SHP77 treated with DMSO at 0.1 percent for 48 hours (cell line): ENCODE results near the gene ZWILCH.
A peak's percentile ranks its signal among the peaks of the same experiment; 100 is the strongest.

ENCODE experiments used
- DNase-seq: peaks from one replicate; lab custom pipeline; 2025; lab: John Stamatoyannopoulos, UW

The ZWILCH gene

DNA sequence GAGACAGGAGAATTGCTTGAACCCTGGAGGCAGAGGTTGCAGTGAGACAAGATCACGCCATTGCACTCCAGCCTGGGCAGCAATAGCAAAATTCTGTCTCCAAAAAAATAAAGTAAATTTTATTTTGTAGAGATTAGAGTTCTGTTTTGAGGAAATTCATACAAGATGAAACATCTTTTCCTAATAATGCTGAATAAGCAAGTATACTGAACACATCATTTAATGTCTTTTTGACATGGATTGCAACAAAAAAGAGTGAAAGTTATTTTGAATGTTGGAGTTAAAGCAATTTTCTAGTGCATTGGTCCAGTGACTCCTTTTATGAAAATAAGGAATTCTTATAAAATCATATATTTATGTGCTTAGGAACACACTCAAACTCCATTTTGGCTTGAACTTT is 40.1 kb downstream of the ZWILCH start:
- DNase-seq = no peak

DNA sequence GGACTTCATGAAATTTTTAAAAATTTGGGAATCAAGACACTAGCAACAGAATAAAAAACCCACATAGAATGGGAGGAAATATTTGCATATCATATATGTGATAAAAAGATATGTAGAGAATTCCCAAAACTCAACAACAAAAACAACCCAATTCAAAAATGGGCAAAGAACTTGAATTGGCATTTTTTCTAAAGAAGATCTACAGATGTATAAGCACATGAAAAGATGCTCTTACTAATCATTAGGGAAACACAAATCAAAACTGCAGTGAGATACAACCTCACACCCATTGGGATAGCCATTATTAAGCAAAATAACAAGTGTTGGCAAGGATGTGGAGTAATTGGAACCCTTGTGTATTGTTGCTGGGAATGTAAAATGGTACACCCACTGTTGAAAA is 50.6 kb downstream of the ZWILCH start:
- no peak for DNase-seq

DNA sequence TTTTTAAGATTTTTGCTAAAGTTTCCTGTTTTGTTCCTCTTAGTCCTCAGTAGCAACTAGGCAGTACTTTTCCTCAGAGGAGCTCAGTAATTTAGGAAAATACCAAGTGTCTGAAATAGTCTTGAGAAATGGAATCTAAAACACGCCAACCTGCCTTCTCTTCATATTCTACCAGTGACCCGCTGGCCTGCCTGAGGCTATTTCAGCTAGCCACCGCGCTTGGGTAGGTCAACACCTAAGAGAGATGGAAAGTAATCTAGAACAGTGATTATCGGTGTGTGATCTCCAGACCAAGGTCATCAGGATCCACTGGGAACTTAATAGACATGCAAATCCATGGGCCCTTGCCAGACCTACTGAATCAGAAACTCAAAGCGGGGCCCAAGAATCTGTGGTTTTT is 53.1 kb downstream of the ZWILCH start:
- no peak for DNase-seq

DNA sequence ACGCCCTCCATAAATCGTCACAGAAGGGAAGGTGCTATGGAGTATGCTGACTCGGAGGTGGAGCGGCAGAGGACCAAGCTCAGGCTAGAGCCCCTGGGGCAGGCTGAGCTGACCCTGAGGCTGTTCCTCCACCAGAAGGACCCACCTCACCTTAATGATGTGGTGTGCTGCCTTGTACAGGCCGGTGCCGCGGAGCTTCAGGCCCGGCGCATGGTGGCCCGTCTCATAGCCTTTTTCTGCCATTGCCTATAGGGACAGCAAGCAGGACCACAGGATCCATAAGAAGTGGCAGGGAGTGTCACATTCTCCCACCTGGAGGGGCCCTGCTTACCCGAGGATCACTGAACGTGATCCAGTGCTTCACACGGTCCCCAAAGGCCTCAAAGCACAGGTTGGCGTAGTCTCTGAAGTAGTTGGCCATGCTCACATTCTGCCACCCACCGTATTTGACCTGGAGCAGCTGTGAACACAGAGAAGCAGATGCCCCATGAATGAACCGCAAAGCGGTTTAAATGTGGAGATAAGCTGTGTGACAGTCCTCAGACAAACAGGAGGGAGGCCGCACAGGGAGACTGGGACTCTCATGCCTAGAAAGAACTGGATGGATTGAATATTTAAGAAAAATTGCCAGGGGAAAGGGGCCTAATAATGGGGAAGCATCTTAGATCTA is 55.9 kb downstream of the ZWILCH start:
- DNase-seq = peak; percentile 89

DNA sequence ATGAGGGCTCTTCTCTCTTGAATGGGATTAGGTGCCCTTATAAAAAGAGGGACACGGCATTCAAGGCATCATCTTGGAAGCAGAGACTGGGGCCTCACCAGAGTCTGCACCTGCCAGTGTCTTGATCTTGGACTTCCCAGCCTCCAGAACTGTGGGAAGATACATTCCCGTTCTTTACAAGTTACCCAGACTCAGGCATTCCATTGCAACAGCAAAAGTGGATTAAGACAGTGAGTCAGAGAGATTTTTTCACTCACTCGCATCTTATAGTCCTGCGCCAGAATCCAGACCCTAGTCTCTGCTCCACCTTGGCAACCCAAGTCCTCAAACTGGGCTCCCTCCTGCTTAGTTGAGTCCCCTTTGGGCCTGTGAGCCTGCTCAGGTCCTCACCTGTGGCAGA is 58.0 kb downstream of the ZWILCH start:
- no peak for DNase-seq

DNA sequence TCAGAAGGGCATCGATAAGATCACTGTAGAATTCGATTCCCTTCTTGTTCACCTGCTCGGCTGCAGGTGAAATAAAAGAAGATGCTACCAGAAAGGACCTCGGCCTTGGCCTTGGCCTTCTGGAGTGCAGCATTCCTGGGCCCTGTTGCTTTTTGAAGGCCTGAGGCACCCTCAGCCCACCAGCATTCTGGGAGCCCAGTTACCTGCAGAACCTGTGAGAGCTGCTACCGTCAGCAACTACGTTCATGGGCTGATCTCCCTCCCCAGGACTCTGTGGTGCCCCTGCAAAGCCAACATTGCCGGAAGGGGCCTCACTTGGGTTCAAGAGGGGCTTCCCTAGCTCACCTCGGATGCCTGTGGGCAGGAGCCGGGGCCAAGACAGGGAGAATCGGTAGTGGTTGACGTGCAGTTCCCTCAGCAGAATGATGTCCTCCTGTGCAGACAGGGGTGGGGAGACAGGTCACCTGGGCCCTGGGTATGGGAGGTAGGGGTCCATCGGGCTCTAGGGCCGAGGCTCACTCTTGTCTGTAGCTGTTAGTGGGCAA is 58.5 kb downstream of the ZWILCH start:
- no peak for DNase-seq

DNA sequence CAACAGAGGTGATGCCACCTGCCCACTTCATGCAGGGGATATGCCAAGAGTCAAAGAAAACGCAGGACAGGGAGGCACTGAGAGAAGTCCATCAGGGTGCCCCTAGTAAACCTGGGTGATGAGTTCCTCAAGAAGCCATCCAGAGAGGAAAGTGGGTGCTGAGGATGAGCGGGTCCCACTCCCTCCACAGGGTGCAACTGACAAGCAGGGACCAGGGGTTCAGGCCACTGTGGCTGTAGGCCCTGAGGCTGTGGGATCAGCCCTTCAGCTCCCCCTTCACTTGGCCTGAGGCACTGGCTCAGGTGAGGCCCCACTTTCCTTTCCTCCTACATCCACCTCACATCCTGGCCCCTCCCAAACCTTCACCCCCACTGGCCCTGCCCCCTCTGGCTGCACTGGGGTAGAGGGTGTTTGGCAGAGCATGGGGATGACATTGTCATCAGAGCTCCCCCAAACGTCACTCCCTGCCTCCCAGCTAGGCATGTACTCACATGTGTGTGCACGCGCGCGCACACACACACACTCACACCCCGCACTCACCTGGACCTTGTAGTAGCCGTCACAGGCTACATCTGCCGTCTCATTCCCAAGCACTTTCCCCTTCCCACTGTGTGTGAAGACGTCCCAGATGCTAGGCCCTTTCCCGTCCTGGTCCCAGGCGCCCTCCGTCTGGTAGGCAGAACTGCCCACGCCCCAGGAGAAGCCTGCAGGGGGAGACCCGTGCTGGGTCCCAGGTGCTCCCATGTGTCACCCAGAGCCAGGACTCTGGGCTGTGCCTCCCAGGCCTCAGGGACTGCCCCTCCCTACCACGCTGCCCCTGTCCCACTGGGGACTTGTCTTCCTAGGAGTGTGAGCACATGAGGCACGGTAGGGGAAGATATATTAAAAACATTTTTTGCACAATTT is 59.3 kb downstream of the ZWILCH start:
- no peak for DNase-seq

DNA sequence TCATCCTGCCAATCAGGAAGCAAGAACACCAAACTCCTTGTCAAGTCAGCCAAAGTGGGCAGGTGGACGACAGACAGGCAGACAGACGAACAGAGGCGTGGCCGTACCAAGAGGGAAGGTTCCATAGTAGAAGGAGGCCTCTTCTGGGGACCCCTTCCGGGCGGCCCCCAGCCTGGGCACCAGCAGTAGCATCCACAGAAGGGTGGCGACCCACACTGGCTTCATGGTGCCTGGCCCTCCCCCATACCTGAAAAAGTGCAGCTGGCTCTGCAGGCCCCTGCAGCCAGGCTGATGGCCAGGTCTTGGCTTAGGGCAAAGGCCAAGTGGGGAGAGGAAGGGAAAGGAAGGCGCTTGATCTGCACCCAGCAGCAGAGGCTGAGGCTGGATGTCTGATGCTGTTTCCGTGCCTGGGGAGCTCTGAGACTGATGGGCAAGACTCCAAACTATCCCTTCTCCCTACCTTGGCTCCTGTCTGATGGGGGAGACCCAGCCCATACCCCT is 60.1 kb downstream of the ZWILCH start:
- no peak for DNase-seq

DNA sequence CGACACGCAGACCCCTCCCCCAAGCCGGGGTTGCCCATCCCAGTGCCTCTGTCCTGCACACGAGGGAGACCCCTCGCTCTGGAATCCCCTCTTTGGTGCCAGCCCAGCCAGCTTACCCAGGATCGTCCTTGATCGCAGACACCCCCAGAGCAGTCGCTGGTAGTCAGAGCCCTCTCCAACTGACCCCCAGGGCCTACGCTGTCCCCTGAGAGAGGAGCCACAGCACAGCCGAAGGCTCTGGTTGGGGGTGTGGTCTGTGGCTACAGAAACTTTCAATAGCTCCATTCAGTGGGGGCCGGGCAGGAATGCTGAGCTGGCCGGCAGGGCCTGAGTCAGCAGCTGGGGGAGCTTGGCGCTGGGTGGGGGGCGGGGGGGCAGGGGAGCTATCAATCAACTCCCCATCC is 60.6 kb downstream of the ZWILCH start, which contains the start of gene LCTL:
LCTL (minus strand) TSS at position 258 of the 404 bp plus-strand sequence. CDS start 633 bp downstream, outside the sequence.
- DNase-seq = no peak

DNA sequence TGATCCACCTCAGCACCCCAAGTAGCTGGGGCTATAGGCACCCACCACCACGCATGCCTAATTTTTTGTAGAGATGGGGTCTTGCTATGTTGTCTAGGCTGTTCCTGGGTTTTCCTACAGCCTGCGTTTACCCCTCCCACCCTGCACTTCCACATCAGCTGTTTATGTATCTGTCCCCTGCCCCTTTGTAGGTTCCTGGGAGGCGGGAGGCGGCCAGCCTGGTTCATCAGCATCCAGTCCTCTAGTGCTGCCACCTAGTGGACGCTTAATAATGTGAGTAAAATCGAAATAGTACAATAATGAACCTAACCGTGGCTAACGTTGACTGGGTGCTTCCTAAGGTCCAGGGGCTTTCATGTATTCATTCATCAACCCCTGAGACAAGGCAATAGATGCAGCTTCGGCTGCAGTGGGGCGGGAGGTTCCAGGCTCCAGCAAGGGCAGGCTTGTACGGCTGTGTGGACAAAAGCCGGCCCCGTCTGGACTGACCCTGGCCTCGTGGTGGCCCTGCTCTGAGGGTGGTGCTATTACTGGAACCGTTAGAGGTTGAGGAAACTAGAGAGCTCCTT is 61.9 kb downstream of the ZWILCH start:
- DNase-seq = peak; percentile 83

DNA sequence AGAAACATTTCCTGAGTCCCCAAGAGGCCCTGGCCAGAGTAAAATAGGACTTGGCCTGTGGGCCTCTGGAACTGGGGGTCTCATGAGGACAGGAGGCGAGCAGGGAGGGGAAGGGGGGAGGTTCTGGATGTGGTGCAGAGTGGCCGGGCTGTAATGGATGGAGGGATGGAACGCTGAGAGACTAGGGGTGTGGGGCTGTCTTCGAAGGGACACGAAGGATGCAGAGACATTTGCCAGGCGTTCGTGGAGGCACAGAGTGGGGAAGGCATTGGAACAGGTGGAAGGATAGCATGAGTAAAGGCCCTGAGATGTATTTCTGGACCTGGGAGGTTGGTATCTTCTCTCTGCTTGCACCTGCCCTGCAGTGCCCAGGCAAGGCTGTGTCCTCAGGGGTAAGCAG is 62.8 kb downstream of the ZWILCH start:
- no peak for DNase-seq

DNA sequence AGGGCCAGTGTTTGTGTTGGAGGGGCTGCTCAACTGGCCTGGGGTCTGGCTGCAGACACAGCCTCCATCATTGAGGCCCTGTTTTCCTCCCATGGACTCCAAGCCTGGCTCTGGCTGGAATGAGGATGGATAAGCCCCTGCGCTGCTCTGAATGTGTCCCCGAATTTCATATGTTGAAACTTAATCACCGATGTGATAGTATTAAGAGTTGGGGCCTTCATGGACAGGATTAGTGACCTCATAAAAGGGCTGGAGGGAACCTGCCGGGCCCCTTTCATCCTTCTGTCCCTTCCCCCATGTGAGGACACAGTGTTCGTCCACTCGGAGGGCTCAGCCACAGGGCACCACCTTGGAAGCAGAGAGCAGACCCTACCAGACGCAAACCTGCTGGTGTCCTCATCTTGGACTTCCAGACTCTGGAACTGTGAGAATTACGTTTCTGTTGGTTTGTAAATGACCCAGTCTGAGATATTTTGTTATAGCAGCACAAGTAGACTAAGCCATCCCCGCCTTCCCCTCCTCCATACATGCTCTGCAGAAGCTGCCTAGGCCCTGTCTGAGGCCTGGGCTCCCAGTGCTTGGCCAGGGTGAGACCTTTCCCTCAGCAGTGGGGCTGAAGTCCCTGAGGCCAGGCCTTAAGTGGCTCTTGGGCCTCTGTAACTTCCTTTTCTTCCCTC is 64.5 kb downstream of the ZWILCH start:
- no peak for DNase-seq

DNA sequence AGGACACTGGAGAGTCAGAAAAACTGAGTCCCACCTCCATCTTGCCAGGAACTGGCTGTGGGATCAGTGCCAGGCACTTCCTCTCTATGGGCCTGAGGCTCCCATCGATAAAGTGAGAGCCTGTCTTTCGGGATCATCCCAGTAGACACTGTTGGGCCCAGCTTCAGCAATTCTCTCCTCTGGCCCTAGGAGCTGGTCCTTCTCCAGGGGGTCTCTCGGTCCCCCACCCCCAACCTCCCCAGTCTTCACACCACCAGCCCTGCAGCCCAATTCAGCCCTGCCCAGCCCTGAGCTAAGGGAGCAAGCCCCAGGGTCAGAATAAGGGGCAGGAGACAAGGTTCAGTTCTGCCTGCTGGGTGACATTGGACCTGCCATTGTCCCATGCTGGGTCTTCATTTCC is 65.2 kb downstream of the ZWILCH start:
- no peak for DNase-seq

DNA sequence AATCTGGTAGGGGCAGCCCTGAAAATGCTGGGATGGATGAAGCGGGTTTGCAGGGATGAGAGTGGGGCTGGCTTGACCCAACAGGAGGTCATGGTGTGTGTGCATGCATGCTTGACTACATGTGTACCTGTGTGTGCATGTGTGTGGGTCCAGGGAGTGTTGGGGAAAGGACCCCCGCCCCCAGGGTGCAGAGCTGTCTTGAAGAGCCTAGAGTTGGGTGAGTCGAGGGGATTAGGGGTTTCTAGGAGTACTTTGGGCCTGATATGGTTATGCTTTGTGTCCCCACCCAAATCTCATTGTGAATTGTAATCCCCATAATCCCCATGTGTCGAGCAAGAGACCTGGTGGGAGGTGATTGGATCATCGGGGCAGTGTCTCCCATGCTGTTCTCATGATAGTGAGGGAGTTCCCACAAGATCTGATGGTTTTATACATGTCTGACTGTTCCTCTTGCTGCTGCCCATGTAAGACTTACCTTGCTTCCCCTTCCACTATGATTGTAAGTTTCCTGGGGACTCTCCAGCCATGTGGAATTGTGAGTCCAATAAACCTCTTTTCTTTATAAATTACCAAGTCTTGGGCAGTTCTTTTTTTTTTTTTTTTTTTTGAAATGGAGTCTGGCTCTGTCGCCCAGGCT is 65.8 kb downstream of the ZWILCH start:
- DNase-seq = no peak

DNA sequence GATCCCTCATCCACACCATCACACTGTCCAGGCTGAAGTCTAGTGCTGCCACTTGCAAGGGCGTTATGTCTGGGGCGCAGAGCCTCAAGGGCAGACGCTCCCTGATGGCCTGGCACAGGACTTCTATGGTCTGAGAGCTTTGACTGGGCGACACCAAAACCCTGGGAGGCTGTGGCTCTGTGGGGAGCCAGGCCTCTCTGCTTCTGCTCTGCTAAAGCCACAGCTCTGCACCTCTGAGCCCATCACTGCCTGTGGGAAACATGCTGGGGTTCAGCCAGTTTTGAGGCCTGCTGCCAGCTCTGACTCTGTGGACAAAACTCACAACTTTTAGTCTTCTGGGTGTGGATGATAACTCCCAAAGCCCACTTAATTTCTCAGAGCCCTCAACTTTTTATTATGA is 67.0 kb downstream of the ZWILCH start:
- DNase-seq = no peak

DNA sequence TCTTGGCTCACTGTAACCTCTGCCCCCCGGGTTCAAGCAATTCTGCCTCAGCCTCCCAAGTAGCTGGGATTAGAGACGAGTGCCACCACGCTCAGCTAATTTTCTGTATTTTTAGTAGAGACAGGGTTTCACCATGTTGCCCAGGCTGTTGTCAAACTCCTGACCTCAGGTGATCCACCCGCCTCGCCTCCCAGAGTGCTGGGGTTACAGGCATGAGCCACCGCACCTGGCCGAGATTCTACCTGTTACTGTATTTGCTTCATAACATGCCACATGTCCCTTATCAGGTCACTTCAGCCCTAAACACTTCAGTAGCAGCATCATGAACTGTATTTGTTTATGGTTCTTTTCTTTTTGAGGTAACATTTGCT is 68.2 kb downstream of the ZWILCH start:
- no peak for DNase-seq

DNA sequence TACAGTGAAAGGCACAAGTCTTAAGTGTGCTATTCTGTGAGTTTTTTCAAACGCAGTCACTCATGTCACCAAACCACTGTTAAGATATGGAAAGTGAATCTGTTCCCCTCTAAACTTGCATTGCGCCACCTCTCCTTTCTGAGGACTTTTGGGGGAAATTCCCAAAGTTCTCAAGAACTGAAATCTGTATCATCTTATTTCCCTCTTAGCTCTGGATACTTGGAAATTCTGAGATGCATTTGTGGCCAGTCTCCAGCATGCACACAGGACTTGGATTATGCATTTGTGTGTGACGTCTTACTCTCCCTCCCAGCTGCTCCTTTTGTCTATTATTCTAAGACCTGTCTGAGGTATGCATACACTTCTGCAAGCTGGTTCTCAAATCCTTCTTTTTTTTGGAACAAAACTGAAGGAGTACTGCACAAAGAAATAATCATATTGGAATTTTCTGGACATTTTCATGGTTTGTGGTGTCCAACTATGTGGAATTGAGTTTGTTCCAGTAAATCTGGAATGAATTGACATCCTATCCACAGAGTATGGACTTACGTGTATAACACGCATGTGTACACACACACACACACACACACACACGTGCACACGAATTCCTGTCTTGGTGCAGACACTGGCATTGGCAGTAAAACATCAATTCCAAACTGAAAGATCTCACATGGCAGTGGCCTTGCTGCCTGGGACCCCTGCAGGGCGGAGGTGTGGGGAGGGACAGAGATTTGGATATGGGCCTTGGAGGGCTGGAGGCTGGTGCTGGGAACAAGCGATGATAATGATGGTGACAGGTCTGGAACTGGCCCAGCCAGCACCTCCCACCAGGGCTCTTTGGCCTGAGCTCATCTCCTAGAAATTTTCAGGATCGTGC is 68.8 kb downstream of the ZWILCH start:
- no peak for DNase-seq

DNA sequence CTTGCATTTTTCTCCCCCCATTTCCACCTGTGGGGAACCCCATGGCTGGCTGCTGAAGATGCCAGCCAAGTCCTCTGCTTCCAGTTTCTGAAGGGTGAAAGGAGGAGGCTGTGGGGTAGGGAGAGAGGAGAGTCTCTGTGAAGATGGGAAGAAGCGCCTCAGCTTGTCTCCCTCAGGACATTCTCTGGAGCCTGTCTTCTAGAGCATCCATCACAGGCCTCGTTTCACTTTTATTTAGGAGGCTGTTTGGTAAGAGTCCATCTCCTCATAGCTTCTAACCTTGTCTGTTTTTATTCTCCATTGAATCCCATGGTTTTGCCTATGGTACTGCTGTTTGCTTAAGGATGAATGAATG is 69.4 kb downstream of the ZWILCH start:
- no peak for DNase-seq

DNA sequence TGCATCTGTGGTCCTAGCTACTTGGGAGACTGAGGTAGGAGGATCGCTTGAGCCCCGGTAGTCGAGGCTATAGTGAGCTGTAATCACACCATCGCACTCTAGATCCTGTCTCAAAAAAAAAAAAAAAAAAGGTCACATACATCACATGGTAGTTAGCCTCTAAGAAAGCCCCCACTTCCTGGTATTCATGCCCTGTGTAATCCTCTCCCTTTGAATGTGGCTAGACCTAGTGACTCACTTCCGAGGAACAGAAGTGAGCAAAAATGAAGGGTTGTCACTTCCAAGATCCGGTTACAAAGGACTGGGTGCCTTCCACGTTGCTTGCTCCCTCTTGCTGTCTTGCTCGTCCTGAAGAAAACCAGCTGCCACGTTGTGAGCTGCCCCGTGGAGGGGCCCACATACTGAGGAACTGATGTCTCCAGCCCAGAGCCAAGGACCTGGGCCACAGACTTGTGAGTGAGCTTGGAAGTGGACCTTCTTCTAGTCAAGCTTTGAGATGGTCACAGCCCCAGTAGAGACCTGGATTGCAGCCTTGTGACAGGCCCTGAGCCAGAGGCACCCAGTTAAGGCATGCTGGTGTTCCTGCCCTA is 73.3 kb downstream of the ZWILCH start:
- DNase-seq = no peak

DNA sequence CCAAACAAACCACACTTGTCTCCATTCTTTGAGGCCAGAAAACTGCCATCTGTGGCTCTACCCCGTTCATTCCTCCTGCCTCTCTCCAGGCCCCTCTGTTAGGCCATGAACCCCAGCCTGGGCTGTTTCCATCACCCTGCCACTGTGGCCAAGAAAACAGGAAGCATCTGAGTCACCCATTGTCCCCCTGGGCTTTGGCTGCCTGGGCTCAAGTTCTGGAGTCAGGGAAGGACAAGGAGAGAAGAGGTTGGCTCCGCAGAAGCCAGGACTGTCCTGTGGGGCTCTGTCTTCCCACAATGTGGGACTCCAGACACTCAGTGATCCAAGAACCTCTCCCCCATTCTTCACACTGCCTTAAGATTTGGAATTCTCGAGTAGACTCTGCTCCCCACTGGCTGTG is 75.5 kb downstream of the ZWILCH start:
- no peak for DNase-seq
